GM19035 (cell line): ENCODE results near the gene MAP3K6.
A peak's percentile ranks its signal among the peaks of the same experiment; 100 is the strongest.
"Not testable (repeated sequence)": the region's sequence is repeated elsewhere in the genome, so short reads cannot be mapped to it uniquely, and the experiment has no call there.

ENCODE experiments used
- ATAC-seq: cut with Tn5 transposase; IDR thresholded peaks from one replicate; pipeline ENCODE4 v1.9.1; 2021; ENCODE audit not compliant: unreplicated experiment

The MAP3K6 gene

DNA sequence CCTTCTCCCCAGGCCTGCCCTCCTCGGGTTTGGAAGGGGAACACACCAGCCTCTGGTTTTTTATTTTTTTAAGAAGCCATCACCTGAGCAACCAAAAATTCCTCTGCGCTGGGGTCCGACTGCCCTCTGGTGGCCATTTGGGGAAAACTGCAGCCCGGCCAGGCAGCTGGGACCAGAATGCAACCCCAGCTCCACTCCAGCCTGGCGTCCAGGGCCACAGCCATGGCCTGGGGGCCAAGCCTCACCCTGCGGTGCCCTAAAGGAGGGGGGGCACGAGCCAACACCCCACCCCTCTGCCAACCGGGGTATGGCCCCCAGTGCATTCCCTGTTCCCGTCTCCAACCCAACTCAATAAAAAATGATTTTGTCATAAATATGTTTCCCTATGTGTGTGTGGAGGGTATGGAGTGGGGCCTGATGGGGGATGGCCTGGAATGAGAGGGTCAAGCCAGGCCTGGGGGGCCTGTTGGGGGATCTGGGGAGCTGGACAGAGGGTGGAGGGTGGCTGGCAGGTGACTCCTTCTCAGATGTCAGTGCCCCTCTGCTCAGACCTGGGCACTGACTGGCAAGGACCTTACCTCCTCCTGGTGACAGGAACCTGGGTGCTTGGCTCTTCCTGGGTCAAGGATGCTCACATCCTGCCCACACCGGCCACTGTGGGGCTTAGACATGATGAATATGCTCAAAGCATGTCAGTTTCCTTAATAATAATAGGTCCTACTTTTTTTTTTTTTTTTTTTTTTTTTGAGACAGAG lies 28.9 kb upstream of the MAP3K6 start:
- no peak for ATAC-seq

DNA sequence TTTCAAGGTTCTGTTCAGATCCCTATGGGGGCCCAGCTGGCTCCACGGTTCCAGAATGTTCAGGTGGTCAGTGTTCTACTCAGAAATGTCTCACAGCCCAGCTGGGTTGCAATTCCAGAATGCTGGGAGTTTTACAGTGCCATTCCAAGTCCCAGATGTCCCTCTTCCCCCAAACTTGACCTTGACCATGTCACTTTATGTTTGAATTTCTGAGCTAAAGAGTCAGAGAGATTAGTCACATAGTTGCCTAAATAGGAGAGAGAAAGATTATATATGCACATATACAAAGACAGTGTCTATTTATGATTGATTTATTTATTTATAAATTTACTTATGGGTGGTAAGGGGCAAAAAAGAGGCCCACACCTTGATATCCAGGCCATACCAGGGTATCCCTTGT lies 28.2 kb upstream of the MAP3K6 start:
- ATAC-seq: no peak

DNA sequence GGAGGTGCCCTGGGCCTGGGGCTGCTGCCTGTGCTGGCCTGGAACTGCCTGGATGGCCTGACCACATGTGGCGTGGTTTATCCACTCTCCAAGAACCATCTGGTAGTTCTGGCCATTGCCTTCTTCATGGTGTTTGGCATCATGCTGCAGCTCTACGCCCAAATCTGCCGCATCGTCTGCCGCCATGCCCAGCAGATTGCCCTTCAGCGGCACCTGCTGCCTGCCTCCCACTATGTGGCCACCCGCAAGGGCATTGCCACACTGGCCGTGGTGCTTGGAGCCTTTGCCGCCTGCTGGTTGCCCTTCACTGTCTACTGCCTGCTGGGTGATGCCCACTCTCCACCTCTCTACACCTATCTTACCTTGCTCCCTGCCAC lies 27.5 kb upstream of the MAP3K6 start:
- no peak for ATAC-seq

- no peak for ATAC-seq
These were observed 27.0 kb upstream of the MAP3K6 start for GRCh38 chr1:27393641-27394281.

DNA sequence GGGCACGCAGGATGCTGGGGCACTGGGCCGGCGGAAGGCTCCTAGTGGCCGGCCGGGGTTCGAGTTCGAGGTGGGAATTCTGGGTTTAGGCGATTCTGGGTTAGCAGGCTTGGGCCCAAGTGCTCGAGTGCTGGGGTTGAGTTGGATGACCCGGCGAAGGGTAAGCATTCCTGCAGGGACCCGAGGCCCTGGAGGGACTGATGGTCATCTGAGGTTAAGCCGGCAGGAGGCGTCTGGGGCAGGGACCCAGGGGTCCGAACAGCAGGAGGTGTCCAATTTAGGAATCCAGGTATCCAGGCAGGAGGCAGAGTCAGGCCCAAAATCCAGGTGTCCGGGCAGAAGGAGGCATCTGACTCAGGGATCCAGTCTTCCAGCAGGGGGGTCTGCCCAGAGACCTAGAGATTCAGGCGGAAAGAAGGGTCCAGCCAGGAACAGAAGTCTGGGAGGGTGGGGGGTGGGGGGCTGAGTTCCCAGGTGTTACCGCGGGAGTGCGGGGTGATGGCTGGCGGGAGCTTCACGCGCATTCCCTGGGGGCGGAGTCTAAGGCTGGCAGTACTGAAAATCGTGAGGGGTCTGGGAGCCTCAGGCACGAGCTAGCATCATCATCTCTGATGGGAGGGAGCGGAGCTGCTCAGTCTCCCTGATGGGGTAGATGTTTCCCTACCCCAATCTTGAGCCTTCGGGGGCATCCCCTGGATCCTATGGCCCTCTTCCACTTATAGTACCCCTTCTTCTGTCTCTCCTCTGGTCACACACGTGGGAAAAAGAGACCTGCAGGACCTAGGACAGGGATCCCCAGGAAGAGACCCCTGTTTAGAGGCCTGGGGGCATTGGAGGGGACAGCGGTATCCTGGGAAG lies 26.2 kb upstream of the MAP3K6 start:
- no peak for ATAC-seq

- ATAC-seq: peak; percentile 82
These were observed 25.5 kb upstream of the MAP3K6 start, which contains the start of gene GPR3 for GRCh38 chr1:27392096-27392777. Gene GPR3 (plus strand): TSS chr1:27392622. CDS start chr1:27393799, 1,177 bp downstream.

- ATAC-seq: no peak
These were observed 24.8 kb upstream of the MAP3K6 start for GRCh38 chr1:27391511-27392095.

GRCh38 chr1:27388337-27389005 lies 21.7 kb upstream of the MAP3K6 start:
- ATAC-seq: no peak

DNA sequence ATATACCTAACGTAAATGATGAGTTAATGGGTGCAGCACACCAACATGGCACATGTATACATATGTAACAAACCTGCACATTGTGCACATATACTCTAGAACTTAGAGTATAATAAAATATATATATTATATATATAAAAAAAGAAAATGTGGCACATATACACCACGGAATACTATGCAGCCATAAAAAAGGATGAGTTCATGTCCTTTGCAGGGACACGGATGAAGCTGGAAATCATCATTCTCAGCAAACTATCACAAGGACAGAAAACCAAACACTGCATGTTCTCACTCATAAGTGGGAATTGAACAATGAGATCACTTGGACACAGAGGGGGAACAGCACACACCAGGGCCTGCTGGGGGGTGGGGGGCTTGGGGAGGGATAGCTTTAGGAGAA lies 18.0 kb upstream of the MAP3K6 start:
- not testable (repeated sequence) for ATAC-seq

GRCh38 chr1:27383661-27384060 lies 16.9 kb upstream of the MAP3K6 start:
- ATAC-seq: no peak

- no peak for ATAC-seq
These were observed 16.4 kb upstream of the MAP3K6 start, which contains the start of gene CD164L2 for GRCh38 chr1:27383039-27383605. Gene CD164L2 (minus strand): TSS chr1:27383333. CDS start chr1:27383239, 94 bp downstream.

DNA sequence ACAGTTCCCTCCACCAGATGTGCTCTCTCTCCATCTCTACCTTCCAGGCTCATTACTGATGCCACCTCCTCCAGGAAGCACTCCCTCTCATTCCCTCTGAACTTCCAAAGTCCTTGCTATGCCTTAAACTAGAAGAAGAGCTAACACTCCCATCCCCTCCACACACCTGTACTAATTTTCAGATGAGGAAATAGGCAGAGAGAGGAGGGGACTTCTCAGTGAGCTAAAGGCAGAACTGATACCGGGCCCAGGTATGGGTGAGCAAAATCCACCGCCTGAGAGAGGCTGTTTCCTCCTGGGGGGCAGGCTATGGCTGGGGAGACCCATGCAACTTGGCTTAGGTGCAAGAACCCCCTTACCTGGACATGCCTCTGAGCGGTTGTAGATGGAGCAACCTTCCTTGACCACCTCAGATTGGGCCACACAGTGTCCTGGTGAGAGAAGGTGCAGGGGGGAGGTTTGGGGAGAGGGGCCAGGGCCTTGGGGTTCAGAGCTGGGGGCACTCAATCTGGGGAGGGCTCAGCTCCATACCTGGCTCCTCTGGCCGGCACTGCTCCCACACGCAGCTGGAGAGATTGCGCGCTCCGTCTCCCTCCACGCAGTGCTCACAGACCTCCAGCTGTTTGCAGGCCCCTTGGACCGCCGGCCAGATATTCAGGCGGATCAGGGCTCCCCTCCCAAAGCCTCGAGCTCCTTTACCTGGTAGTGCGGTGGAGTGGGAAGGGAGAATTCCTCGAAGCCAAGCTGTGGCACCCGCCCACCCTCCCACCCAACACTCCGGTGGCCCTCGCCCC lies 15.4 kb upstream of the MAP3K6 start:
- ATAC-seq: no peak

GRCh38 chr1:27380766-27381733 lies 14.3 kb upstream of the MAP3K6 start:
- no peak for ATAC-seq

- no peak for ATAC-seq
These were observed 13.5 kb upstream of the MAP3K6 start for GRCh38 chr1:27380224-27380623.

DNA sequence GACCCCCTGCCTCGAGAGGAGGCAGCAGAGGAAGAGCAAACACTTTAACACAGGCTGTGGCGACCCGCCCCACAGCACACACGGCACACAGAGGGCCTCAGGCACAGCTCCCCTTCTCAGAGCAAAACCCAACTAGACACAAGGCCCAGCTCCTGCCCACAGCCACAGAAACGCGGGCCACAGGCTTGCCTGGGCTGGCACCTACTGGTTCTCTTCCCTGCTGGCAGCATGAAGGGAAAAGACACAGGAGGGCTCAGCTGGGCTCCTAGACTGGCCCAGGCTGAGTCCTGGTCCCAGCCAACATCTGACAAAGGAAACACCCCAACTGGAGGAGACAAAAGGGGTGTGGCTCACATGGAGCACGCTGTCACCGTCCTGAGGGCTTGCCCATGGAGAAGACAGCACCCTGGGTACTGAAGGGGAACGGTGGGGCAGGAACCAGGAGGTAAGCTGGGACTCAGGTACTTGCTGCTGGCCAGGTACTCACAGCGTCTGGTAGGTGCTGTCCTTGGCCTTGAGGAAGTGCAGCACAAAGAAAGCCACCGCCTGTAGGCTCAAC lies 12.9 kb upstream of the MAP3K6 start:
- no peak for ATAC-seq

DNA sequence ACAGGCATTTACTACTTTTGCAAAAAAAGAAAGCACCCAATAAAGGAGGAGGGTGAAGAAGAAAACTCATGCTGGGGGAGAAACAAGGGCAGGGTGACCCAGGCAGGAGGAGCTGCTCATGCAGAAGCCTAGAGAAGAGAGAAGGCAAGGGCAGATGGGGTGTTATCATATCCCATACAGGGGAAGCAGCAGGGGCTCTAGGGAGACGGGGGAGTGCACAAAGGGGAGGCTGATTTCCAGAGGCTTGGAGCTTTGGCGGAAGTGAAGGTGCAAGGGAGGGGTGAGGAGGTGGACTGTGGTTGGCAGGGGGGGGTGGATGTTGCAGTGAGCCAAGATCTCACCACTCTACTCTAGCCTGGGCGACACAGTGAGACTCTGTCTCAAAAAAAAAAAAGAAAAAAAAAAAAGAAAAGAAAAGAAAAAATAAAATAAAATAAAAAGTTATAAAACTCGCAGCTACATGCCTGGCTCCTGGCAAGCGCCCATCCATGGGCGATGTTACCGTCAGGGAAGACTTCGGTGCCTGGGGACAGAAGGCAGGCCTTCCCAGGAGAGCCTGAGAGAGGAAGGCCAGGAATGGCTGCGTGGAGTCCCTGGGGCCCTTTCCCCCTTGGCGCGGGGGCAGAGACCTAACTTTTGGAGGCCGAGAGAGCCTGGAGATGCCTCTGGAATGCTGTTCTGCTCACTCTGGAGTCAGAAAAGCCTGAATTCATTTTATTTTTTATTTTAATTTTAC lies 11.2 kb upstream of the MAP3K6 start:
- no peak for ATAC-seq
